HG02852 (cell line): Measurements from ENCODE around the gene SMIM45.

ENCODE experiments used
- ATAC-seq: cut with Tn5 transposase; IDR thresholded peaks from one replicate; pipeline ENCODE4 v1.9.1; 2021; ENCODE audit warnings: mild to moderate bottlenecking, moderate library complexity; ENCODE audit not compliant: unreplicated experiment

Gene SMIM45

GRCh38 chr22:41915035-41915785, 36.7 kb upstream of the SMIM45 start, which contains the start of gene SHISA8:
TSS of gene SHISA8 (minus strand) at chr22:41915074. CDS start at chr22:41914667, 407 bp downstream.
- ATAC-seq = no peak

- no peak for ATAC-seq
Observed at GRCh38 chr22:41915786-41916493, 36.0 kb upstream of the SMIM45 start.

GRCh38 chr22:41916745-41917358, 35.1 kb upstream of the SMIM45 start:
- no peak for ATAC-seq

- no peak for ATAC-seq
Observed at GRCh38 chr22:41917375-41917902, 34.5 kb upstream of the SMIM45 start.

GRCh38 chr22:41917903-41918791, 33.8 kb upstream of the SMIM45 start:
- no peak for ATAC-seq

- peak; percentile 52 for ATAC-seq
Observed at GRCh38 chr22:41919357-41920224, 32.4 kb upstream of the SMIM45 start.

GRCh38 chr22:41920271-41920976, 31.5 kb upstream of the SMIM45 start:
- peak; percentile 13 for ATAC-seq

GRCh38 chr22:41922328-41922727, 29.6 kb upstream of the SMIM45 start:
- no peak for ATAC-seq

GRCh38 chr22:41922940-41923594, 28.9 kb upstream of the SMIM45 start:
- ATAC-seq = no peak

- no peak for ATAC-seq
Observed at GRCh38 chr22:41923595-41924276, 28.2 kb upstream of the SMIM45 start.

- no peak for ATAC-seq
Observed at GRCh38 chr22:41925783-41926460, 26.0 kb upstream of the SMIM45 start.

GRCh38 chr22:41927813-41928212, 24.1 kb upstream of the SMIM45 start:
- ATAC-seq = no peak

GRCh38 chr22:41928593-41929417, 23.1 kb upstream of the SMIM45 start:
- ATAC-seq = no peak

GRCh38 chr22:41929418-41929810, 22.5 kb upstream of the SMIM45 start:
- ATAC-seq = no peak

GRCh38 chr22:41931701-41932269, 20.2 kb upstream of the SMIM45 start:
- no peak for ATAC-seq

GRCh38 chr22:41932353-41932752, 19.6 kb upstream of the SMIM45 start:
- no peak for ATAC-seq
